Left cardiac atrium (tissue), 4 donors: Measurements from ENCODE around the gene C1orf21. TPM values are rescaled to one million over a fixed set of nuclear protein-coding genes. Genes with fewer than 3 reads are reported as not detected.
"Not testable (repeated sequence)": the region's sequence is repeated elsewhere in the genome, so short reads cannot be mapped to it uniquely, and the experiment has no call there.

ENCODE experiments used
- ATAC-seq, 2 donors: fragments of 200-7000 bp; cut with Tn5 transposase; one replicate each; pipeline ENCODE4 v1.9.1; 2020; ENCODE audit warnings: mild to moderate bottlenecking in 2 of 2, moderate library complexity in 2 of 2
- DNase-seq: peaks from one replicate; pipeline ENCODE4 v3.0.0-alpha.2; 2020
- intact Hi-C, 2 donors: fragments of 100-400 bp; cut with DNase I; formaldehyde crosslinking; loops; one replicate each; pipeline versions ENCODE4 v1.14.1 to v1.15.1; 2022 to 2023
- total RNA-seq, 2 donors: library from RNA; stranded (reverse); fragmentation: NEBNext Ultra II Directional; extraction: Animal tissue kit (Norgen Biotek cat#: 25700); gene quantifications; one replicate each; pipeline ENCODE4 v1.2.1, GENCODE V29; 2021
- donor health status: DM: no; HTN: yes; CAD: no.
- donor health status: DM: no; HTN: yes; CAD: no; lungs with severe emphysema.
- donor health status: DM: yes; HTN: yes; CAD: no.
- donor health status: Dilated cardiomyopathy.

The C1orf21 gene
- total RNA-seq, 2 donors from 2014 or later, result 61.3 to 80.7 TPM

DNA sequence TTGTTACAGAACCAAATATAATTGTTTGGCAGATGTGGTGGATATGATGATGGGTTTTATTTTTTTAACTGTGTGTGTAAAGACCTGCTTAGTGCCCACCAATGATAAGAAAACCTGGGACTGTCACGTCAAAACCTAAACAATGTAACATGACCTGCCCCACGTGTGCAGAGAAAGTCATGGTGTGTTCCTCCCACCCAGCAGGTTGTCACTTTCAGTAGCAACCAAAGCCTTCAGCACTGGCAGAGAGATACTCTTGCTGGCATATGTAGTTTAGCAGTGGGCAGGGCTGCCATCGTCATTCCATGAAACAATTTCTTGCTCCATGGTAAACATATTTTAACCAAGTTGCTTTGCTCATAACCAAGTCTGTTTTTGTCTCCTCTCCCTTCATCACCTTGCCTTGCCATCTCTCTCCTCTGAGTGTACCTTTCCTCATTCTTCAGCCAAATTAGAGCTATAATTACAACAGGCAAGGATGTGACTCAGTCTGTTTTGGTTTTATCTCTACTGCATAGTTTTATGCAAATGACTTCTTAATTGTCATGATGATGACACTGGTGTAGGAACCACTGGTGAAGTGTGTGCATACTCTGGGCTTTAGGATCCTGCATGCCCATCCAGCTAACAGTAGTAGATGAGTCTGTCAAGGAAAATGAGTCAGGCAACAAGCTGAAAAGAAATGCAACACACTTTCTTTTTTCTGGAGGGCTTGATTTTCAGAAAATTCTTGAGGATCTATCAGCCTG, 217.5 kb downstream of the C1orf21 start:
- ATAC-seq, result no peak
- no peak for DNase-seq
- intact Hi-C loops, result no loop called here

DNA sequence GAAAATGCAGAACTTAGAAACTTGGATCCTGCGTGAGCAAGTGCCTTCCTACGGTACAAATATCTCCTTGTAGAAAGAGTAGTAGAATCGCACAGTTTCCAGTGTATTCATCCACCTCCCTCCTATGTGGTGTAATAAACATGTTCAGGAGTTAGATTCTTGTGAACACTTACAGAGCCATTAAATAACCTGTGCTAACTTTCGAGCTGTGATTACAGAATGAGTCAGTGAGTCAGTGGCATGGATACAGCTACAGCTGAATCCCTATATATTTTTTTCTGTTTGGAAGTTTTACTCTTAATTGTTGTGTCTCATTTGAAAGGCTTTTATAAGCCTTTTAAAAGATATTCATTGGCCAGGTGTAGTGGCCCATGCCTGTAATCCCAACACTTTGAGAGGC, 219.1 kb downstream of the C1orf21 start:
- DNase-seq (no peak), ATAC-seq (no peak)
- intact Hi-C loops, result no loop called here

DNA sequence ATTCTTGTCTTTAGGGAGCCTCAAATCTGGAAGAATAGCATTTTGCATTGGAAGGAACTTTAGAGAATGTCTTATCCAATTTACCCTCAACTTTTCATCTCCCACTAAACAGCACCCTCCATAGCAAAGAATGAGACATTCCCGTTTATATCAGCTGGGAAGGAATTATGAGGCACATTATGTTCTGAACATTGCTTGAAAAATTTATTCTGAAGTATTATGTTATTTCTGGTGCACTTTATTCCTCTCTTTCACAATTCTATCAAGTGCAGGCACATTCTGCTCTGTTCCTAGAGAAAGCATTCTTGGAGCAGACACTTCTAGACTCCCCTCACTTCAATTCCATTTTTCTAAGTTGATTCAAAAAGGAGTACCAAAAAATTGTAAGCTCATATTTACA, 220.0 kb downstream of the C1orf21 start:
- ATAC-seq, result no peak
- intact Hi-C loops, result no loop called here

DNA sequence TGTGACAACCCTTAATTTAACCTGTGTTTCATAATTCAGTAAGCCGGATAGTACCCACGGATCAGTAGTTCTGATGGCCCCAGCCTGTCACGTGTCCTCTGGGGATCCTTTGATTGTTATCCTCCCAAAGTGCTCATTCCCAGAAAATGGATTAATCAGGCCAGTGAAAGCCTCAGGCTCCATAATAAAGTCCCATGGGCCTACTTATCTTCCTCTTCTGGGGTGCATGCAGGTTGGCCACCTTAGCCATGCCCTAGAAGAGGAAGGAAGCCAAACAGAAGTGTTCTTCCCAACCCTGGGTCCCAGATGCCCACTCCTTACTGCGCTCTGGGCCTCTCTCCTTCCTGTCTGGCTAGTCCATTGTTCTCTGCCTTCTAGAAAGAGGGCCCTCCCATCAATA, 221.8 kb downstream of the C1orf21 start:
- no peak for DNase-seq
- no peak for ATAC-seq
- intact Hi-C loops, result no loop called here

More for the DNA sequence above, 220.0 kb downstream of the C1orf21 start:
- no peak for DNase-seq

DNA sequence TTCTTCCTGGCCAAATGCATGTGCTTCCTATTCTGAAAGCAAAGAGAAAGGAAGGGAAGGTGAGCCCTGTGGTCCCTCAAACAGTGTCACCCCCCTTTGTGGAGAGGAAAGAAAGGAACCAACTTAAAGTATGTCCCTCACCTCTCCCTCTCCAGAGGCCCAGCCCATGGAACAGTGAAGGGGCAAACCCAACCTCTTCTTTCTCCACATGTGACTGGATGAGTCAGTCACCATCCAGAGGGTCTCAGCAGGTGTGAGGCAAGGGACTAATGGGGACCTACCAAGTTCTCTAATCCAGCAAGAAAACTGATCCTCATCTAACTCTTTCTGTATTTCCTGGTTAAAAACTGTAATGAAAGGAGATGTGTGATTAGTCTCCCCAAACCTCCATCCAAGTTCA, 222.2 kb downstream of the C1orf21 start:
- ATAC-seq (no peak), DNase-seq (no peak)
- intact Hi-C loops, result no loop called here

DNA sequence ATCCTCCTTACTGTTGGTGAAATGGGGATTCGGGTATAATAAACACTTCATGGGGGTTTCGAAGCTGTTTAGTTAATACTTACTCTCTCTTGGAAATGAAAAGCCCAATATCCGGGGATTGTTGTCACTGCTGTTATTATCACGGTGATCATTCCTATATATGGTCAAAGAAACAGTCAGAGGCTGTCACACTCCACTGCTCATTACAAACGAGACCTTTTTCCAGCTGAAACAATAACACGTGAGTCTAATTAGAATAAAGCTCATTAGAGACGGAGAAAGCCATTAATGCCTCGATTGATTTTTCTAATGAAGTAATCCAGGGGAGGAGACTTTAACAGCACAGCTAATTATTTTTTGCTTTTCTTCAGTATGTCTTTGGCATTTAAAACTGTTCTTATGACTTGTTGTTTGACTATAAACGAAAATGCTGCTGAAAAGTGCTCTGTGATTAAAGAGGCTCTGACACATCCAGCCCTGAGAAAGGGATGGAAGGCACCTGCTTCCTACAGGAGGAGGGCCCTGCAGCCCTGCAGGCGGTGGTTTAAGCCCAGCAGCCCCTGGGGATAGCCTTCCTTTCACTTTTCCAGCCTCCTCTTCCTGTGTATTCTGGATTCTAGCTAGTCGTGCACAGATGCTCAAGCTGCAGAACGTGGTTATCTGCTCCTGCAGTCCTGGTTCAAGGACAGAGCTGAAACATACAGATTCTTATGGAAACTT, 224.2 kb downstream of the C1orf21 start:
- ATAC-seq, result peak in 1 of 2 donors; percentile 78
- intact Hi-C loops, result no loop called here

DNA sequence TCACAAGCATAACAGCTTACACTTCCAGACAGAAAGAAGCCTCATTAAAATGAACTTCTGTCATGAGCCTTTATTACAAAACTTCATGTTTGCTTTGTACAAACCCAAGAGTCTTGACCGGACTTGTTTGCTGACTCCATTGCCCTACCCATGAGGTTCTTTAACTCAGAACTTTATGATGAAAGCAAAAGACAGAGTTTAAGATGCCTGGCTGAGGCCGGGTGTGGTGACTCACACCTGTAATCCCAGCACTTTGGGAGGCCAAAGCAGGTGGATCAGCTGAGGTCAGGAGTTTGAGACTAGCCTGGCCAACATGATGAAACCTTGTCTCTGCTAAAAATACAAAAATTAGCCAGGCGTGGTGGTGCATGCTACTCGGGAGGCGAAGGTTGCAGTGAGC, 225.4 kb downstream of the C1orf21 start:
- ATAC-seq, intact Hi-C loops, DNase-seq: not testable (repeated sequence)

More for the DNA sequence above, 224.2 kb downstream of the C1orf21 start:
- no peak for DNase-seq

DNA sequence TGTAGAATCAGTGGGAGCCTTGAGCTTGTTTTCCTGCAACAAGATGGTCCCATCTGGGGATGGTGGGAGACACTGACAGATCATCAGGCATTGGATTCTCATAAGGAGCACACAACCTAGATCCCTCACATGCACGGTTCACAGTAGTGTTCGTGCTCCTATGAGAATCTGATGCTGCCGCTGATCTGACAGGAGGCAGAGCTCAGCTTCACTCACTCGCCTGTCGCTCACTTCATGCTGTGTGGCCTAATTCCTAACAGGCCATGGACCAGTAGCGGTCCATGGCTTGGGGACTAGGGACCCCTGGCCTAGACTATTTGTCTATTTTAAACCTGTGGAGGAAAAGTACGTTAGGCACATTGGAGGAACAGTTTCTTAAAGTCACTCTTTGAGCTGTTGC, 227.8 kb downstream of the C1orf21 start:
- ATAC-seq, result no peak
- no peak for DNase-seq
- intact Hi-C loops, result no loop called here

DNA sequence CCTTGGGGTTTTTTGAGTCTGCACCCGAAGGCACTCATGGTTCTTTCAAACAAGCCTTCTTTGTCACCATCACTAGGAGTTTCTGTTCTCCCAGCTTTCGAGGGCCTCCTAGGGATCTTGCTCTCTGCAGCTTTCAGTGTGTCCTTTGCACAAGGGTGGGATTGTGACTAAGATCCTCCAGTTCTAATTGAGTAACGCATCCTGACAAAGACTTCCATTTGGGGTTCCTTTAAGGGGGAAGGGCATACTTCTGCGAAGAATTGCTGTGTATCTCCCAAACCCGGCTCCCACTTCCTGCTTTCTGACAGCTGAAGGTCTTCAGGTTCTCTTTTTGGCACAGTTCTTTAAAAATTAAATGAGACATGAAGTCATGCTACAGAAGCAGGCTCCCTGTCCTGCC, 228.5 kb downstream of the C1orf21 start:
- DNase-seq (no peak), ATAC-seq (peak in 1 of 2 donors; percentile 41)
- intact Hi-C loops, result no loop called here

DNA sequence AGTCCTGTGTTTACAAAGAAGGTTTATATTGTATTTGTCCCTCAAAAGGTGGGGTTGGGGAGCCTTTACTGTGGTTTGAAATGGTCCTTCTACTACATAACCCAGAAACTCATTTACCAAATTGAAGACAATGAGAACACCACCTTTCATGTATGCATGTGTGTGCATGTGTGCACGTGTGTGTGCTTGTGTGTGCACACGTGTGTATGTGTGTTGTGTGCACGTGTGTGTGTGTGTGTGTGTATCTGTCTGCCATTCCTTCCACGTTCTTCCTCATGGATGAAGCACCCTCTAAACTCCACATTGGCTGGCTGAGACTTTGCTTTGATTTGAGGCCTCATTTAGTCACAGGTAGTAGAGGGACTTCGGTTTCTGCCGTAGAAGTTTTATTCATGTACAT, 229.7 kb downstream of the C1orf21 start:
- intact Hi-C loops, result no loop called here
- ATAC-seq (no peak), DNase-seq (no peak)

DNA sequence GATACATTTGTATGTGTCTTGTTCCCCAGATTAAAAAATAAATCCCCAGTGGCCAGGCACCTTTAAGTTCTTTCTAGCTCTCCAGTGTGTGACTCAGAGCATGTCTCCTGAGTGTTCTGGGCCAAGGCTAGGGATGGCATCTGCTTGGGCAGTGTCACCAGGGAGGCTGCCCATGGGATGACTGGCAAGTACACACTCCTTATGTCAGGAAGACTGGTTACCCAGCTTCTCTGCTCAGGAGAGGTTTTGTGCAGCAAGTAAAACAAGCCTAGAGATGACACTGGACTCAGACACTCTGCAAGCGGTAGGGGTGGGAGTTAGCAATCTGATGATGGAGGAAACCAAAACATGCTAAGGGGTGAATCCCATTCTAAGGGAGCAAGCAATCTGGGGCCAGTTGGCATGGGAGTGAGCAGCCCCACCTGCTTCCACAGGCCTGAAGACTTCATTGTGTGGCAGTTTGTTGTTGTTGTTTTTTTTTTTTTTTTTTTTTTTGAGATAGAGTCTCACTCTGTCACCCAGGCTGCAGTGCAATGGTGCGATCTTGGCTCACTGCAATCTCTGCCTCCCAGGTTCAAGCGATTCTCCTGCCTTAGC, 230.7 kb downstream of the C1orf21 start:
- DNase-seq (no peak), ATAC-seq (no peak)
- intact Hi-C loops, result no loop called here

DNA sequence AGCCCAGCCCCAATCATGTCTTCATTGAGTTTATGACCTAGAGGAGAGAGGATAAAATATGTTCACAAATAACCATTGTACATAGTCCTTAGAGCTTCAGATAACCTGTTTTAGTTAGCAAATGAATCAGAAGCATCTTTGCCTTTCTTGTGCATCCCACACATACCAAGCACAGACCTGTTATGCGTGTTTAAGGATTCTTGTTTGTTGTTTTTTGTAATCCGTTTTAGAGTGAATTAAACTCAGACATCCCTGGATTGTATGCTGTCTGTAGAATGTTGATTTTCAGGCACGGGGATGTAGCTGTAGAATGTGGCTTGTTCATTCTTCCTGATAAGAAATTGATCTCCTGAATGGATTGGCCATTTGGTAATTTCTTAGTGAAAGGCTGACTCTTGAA, 232.0 kb downstream of the C1orf21 start:
- intact Hi-C loops, result no loop called here
- ATAC-seq (no peak), DNase-seq (no peak)

DNA sequence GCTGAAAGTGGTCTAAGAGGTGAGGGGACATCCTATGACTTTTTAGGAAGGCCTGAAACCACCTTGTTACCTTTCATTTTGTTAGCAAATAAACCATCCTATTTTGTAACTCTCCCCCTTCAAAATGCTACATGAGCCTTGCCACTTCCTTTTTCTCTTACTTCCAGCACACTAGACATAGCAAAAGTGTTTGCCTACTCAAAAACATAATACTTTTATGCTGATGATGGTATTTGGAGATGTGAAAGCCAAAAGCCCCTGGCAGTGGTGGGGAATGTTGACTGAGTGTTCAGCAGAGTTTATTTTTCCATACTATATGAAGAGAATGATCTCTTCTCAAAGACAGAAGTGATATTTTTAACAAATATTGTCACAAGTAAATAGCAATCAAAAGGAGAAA, 233.6 kb downstream of the C1orf21 start:
- ATAC-seq, result no peak
- intact Hi-C loops, result no loop called here
- DNase-seq, result no peak

DNA sequence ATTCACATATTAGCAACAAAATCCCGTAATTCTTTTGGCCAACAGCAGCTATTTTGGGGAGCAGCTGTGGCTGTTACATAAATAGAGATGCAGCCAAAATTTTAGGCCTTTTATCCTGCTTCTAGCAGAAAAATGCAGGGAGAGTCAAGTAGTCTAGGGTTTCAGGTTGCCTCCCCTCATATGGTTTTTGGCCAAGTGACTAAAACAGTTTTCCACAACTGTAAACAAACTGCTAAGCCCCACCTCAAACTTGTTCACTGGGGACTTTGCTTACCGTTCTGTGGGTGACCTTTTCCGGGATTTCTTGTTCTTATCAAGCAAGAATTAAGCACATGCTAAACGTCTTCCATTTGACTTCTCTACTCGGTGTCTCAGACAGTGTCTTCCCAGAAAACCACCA, 234.4 kb downstream of the C1orf21 start:
- no peak for DNase-seq
- peak; percentile 3 to 40 for ATAC-seq
- intact Hi-C loops, result no loop called here

DNA sequence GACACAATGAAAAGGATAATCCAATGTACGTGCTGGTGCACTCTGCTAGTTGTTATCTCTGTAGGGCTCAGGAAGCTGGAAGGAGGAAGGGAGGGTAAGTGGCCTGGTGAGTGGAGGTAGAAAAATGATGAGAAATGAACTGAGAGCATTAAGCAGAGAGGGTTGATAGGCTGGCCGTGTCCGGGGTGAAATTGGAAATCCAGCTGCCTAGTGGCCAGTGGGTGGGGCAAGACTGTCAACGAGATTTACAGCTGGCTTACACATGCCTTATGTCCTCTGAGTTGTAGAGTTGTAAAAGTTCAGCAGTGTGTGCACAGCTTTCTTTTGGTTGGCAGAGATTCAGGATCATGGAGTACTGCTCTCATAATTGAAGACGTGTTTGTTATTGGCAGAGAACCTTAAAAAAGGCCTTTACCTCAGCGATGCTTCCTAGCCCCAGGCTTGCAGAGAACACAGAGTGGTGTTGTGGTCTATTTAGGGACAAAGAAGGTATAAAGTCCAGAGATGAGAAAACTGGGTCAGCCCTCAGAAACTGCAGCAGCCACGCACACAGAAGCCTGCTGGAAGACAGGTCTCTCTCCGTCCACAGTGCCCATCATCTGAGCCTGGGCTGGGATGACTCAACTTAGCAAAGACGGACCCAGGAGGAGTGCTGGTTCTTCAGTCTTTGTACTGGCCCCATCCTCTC, 235.5 kb downstream of the C1orf21 start:
- intact Hi-C loops, result no loop called here
- DNase-seq (peak; percentile 75), ATAC-seq (peak; percentile 76 to 88)

DNA sequence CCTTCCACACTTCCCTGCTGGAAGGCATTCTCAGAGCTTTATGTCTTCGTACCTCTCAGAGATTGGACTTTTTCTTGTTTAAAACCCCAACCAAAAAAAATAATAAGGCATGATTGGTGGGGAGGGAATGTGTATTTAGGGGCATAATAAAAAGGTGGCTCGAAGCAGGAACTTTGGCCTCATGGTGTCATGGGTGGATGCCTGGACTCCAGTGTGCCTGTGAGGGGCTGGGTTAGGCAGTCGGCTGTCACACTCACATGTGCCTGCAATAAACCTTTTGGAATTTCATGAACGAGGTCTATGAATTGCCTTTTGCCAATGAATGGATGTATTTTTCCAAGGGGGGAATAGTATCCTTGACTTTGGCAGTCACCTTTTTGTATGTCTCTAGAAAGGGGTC, 236.6 kb downstream of the C1orf21 start:
- DNase-seq (no peak), ATAC-seq (no peak)
- intact Hi-C loops, result no loop called here

DNA sequence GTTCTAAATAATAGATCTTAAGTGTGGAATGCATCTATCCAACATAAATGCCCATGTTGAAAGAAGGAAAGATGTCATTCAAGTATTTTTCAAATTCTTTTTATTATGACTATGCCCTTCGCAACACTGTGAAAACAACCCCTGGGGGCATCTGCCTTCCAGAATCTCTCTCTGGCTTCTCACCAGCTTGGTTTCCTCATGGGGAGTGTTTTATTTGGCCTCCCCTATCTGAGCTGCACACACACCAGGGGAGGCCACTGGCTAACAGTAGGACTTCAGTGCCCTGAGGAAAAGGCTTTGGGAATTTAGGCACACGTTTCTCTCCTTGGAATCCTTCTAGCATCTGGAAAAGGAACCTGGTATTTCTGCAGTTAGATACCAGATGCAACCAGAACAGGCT, 237.2 kb downstream of the C1orf21 start:
- intact Hi-C loops, result no loop called here
- DNase-seq (no peak), ATAC-seq (no peak)

DNA sequence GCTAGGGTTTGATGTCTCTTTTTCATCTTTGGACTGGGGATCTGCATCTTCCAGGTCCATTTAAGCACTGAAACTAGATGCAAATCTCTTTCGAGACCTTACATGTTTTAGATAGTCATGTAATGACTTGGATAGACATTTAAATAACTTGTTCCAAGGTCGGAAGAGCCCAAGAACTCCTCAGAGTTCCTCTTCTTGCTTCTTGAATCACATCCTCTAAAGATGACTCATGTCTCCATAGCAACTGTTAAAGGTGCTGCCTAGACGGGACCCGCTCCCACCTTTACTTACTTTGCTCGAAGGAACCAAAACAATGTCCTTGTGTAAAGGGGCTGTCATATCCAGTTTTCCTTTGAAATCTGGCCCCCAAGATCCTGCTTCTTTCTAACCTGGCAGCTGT, 237.8 kb downstream of the C1orf21 start:
- DNase-seq (no peak), ATAC-seq (no peak)
- intact Hi-C loops, result no loop called here

DNA sequence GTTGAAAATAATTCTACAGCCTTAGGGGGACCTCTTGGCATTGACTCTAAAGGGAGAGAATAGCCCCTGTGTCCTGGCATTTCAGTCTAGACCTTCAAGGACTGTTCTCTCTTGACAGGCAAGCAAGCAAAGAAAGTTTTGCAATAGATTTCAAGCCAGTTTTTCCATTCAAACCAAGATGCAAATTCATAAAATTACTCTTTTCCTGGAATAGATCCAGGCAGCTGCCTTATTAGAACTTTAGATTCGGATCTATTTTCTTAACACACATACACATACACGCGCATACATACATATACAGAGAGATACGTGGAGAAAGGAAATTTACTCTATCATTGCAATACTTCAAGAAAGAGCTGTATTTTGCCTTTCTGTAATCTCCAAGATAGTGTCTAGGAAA, 238.4 kb downstream of the C1orf21 start:
- intact Hi-C loops, result no loop called here
- ATAC-seq (no peak), DNase-seq (no peak)
